NT2/D1 (cell line): ENCODE measurements around the gene ALOX5.

Experiments used
- SUZ12 ChIP-seq: IDR thresholded peaks from 2 replicates; pipeline ENCODE4 v1.6.1; 2011; ENCODE audit not compliant: insufficient read length, insufficient read depth; ENCODE audit errors: extremely low read depth
- YY1 ChIP-seq: IDR thresholded peaks from 2 replicates; pipeline ENCODE4 v1.6.1; 2011; ENCODE audit not compliant: insufficient read length, insufficient read depth
- ZNF274 ChIP-seq: IDR thresholded peaks from 2 replicates; pipeline ENCODE4 v1.6.1; 2011; ENCODE audit warnings: mild to moderate bottlenecking, low read depth, low read length

DNA sequence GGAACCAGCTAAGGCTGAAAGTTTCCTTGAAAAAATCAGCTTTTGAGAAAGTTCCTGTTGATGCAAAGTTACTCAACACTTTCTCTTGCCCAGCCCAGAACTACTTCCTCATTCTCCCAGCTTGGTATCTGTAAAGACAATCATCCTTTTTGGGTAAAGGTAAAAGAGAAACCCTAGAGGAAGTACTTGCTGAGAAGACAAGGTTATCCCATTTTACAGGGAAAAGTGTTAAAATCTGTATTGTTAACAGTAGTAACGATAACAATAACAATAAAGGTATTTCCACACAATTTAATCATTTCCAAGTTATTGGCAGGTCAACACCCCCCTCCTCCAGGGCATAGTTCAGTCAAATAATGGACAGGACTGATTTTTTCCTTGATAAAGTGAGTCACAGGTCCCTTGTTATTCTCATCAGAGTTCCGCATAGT is 2.4 kb downstream of the ALOX5 start:
- TF ChIP-seq YY1 (no peak), ZNF274 (no peak), SUZ12 (no peak)
